Neural crest cell (in vitro differentiated cells): Measurements from ENCODE around the gene CLBA1. TPM values are rescaled to one million over a fixed set of nuclear protein-coding genes. Genes with fewer than 3 reads are reported as not detected.
A peak's percentile ranks its signal among the peaks of the same experiment; 100 is the strongest.

Experiments
- DNase-seq: peaks from one replicate; pipeline ENCODE4 v3.0.0; 2021; ENCODE audit warnings: low read depth, mixed read lengths, low spot score
- H3K27ac Mint-ChIP-seq: one replicate; pipeline ENCODE4 v1.8.0; 2021; ENCODE audit warnings: mild to moderate bottlenecking, mixed read lengths; ENCODE audit not compliant: unreplicated experiment
- H3K27me3 Mint-ChIP-seq: 2 replicates; pipeline ENCODE4 v1.8.0; 2021; ENCODE audit warnings: low read depth, mild to moderate bottlenecking, mixed read lengths
- H3K36me3 Mint-ChIP-seq: 2 replicates; pipeline ENCODE4 v1.8.0; 2021; ENCODE audit warnings: low read depth, mild to moderate bottlenecking, mixed read lengths
- H3K4me1 Mint-ChIP-seq: 2 replicates; pipeline ENCODE4 v1.8.0; 2021; ENCODE audit warnings: mixed read lengths
- H3K4me3 Mint-ChIP-seq: one replicate; pipeline ENCODE4 v1.8.0; 2021; ENCODE audit warnings: mild to moderate bottlenecking, mixed read lengths
- H3K9me3 Mint-ChIP-seq: 2 replicates; pipeline ENCODE4 v1.8.0; 2021; ENCODE audit warnings: mixed read lengths
- total RNA-seq: library from RNA; stranded (reverse); gene quantifications from 2 replicates; pipeline ENCODE4 v1.2.1, GENCODE V29; 2021
- TF ChIP-seq, protein P1 (sequence below): fragments of 200-600 bp; sonication (generic); conservative IDR thresholded peaks from 2 replicates; pipeline ENCODE4 v1.5.0; 2021; ENCODE audit warnings: antibody characterized with exemption, mild to moderate bottlenecking

The CLBA1 gene
- total RNA-seq, 1 donor from 2014 or later: 14.1 TPM

DNA sequence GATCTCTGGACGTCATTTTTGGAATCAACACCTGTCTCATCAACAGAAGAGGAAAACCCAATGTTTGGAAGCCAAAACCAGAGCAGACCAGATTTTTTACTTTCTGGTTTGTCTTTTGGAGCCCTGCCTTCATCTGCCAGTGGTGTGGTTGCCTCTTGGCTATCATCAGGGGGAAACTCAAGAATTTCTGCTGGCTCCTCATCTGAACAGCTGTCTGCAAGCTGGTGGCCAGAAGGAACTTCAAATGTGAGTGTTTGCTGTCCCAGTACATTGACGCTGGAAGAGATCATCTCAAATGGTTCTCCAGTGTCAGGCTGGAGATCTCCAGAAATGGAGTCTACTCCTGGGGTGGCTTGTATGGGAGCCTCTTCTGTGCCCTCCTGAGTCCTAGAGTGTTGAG lies 47.2 kb upstream of the CLBA1 start:
- Mint-ChIP-seq H3K36me3 (no peaks in the 10 kb centered on the region), H3K27me3 (peaks cover 61% of the 10 kb centered on the region), H3K4me3 (no peak overlapping the region), H3K9me3 (no peaks in the 10 kb centered on the region), H3K4me1 (peaks cover 3% of the 10 kb centered on the region), H3K27ac (no peak overlapping the region)
- DNase-seq: no peak
- TF ChIP-seq, protein P1, sequence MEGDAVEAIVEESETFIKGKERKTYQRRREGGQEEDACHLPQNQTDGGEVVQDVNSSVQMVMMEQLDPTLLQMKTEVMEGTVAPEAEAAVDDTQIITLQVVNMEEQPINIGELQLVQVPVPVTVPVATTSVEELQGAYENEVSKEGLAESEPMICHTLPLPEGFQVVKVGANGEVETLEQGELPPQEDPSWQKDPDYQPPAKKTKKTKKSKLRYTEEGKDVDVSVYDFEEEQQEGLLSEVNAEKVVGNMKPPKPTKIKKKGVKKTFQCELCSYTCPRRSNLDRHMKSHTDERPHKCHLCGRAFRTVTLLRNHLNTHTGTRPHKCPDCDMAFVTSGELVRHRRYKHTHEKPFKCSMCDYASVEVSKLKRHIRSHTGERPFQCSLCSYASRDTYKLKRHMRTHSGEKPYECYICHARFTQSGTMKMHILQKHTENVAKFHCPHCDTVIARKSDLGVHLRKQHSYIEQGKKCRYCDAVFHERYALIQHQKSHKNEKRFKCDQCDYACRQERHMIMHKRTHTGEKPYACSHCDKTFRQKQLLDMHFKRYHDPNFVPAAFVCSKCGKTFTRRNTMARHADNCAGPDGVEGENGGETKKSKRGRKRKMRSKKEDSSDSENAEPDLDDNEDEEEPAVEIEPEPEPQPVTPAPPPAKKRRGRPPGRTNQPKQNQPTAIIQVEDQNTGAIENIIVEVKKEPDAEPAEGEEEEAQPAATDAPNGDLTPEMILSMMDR: no peak

DNA sequence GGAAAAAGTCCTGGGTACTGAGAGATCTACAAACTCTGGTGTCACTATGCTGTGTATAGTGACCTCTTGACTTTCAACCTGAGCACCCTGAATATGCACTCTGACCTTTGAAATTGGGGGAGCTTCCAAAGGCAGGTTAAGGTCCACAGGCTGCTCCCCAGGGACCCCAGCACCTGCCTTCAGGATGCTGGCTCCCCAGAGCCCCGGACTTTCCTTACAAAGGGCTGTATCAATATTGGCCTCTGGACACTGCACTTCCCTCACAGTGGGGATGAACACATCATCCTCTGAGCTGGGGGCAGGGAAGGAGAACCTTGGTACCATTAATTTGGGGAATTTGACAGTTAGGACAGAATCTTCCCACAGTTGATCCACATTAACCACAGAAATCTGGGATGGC lies 46.6 kb upstream of the CLBA1 start:
- H3K9me3 Mint-ChIP-seq: no peaks in the 10 kb centered on the region
- DNase-seq: no peak
- no peak overlapping the region for H3K27ac Mint-ChIP-seq

DNA sequence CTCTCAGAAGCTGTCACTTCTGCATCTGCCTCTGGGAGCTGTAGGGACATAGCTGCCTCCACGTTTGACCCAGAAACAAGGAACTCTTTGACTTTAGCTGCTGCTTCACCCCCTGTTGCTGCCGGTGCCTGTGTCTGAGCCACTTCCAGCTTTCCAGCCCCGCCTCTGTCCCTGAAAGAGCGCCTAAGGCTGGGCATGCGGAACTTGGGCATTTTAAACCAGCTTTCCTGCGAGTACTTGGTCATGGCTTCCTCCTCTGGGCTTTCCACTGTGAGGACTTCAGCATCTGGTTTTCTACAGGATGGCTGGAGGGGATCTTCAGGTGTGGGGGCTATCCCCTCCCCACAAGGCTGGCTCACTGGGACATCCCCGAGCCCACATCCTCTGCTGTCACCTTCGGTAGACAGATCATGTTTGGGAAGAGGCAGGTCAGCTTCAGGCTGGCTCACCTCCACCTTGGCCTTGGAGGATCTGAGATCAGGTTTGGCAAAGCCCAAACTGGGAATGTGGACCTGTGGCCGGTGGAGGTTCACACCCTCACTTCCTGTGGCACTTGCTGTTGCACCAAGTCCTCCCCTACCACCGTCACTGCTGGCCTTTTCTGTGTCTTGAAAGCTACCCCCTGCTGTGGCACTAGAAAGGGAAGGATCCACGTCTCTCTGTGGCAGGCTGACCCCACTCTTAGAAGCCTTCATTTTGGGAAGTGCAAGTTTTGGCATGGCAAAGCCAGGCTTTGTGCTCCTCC lies 45.8 kb upstream of the CLBA1 start:
- Mint-ChIP-seq H3K36me3 (no peaks in the 10 kb centered on the region), H3K4me1 (no peaks in the 10 kb centered on the region), H3K4me3 (no peak overlapping the region), H3K27ac (no peak overlapping the region), H3K9me3 (no peaks in the 10 kb centered on the region), H3K27me3 (peaks cover 52% of the 10 kb centered on the region)
- TF ChIP-seq, protein P1: no peak
- DNase-seq: no peak

More for the DNA sequence above, 46.6 kb upstream of the CLBA1 start:
- Mint-ChIP-seq H3K4me3 (no peak overlapping the region), H3K36me3 (no peaks in the 10 kb centered on the region), H3K27me3 (peaks cover 60% of the 10 kb centered on the region), H3K4me1 (peaks cover 3% of the 10 kb centered on the region)
- TF ChIP-seq, protein P1: no peak

DNA sequence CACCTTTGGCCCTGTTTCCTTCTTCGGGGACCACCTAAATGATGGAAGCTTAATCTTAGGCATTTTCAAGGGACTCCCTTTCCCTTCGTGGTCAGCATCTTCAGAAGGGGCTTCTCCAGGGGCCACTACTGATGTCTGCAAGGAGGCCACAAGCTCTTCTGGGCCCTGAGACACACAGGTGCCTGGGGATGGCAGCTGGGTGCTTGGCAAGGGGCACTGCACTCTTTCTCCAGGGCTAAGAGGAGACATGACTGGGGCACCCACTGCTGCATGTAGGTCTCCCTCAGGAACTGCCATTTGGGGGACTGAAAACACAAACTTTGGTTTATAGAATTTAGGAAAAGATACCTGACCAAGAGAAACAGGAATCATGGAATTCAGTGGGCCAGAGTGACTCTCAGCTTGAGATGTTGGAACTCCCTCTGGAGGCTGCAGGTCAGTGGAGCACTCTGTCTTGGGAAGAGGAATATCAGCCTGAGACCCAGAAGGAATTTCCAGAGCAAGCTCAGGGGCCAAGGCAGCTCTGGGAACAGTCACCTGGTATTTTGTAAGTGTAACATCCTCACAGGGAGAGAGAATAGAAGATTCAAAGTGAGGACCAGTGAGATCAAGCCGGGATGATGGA lies 45.0 kb upstream of the CLBA1 start:
- H3K36me3 Mint-ChIP-seq: no peaks in the 10 kb centered on the region
- no peak overlapping the region for H3K27ac Mint-ChIP-seq
- no peak for DNase-seq
- TF ChIP-seq, protein P1: peak; percentile 19
- H3K4me1 Mint-ChIP-seq: no peaks in the 10 kb centered on the region
- H3K9me3 Mint-ChIP-seq: no peaks in the 10 kb centered on the region
- peaks cover 44% of the 10 kb centered on the region for H3K27me3 Mint-ChIP-seq
- no peak overlapping the region for H3K4me3 Mint-ChIP-seq

DNA sequence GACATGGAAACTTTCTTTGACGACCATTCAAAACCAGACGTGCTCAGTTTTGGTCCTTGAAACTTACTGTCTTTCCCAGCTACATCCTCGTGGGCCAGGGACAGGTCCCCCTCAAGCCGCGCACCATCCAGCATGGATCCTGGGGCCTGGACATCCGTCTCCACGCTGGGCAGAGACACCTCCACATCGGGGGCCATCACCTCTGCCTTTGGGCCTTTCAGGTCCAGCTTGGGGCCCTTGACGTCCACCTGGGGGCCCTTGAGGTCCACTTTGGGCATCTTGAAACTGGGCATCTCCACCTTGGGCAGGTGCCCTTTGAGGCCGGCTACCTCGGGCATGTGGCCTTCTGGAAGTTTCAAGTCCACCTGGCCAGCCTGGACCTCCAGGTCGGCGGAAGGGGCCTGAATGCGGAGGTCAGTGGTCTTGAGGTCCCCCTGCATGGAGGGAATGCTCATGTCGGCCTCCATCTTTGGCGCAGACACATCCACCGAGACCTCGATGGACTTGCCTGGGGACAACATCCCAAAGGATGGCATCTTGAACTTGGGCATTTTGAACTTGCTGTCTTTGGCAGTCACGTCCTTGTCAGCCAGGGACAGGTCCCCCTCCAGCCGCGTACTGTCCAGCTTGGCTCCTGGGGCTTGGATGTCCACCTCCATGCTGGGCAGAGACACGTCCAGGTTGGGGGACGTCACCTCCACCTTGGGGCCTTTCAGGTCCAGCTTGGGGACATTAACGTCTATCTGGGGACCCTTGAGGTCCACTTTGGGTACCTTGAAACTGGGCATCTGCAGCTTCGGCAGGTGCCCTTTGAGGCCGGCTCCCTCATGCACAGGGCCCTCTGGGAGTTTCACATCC lies 43.9 kb upstream of the CLBA1 start:
- H3K4me1 Mint-ChIP-seq: no peaks in the 10 kb centered on the region
- H3K9me3 Mint-ChIP-seq: no peaks in the 10 kb centered on the region
- no peak for DNase-seq
- peaks cover 41% of the 10 kb centered on the region for H3K27me3 Mint-ChIP-seq
- H3K4me3 Mint-ChIP-seq: no peak overlapping the region
- H3K27ac Mint-ChIP-seq: no peak overlapping the region
- H3K36me3 Mint-ChIP-seq: no peaks in the 10 kb centered on the region
- TF ChIP-seq, protein P1: no peak
